HEK293 (cell line): ENCODE measurements around the gene CCDC120.
A peak's percentile ranks its signal among the peaks of the same experiment; 100 is the strongest.

Experiments used
- BCL11A ChIP-seq: fragments of 450-650 bp; formaldehyde crosslinking; IDR thresholded peaks from 2 replicates; pipeline ENCODE4 v1.5.1; 2016; ENCODE audit warnings: low read depth, missing biosample characterization, missing genetic modification characterization
- GLIS2 ChIP-seq: fragments of 450-650 bp; formaldehyde crosslinking; IDR thresholded peaks from 2 replicates; pipeline ENCODE4 v1.5.1; 2016; ENCODE audit warnings: missing biosample characterization, missing genetic modification characterization
- KLF10 ChIP-seq: fragments of 450-650 bp; IDR thresholded peaks from 2 replicates; pipeline ENCODE4 v1.5.1; 2018; ENCODE audit warnings: missing biosample characterization, mild to moderate bottlenecking, missing genetic modification characterization
- KLF9 ChIP-seq: fragments of 450-650 bp; formaldehyde crosslinking; IDR thresholded peaks from 2 replicates; pipeline ENCODE4 v1.5.1; 2016; ENCODE audit warnings: missing biosample characterization, missing genetic modification characterization, low read depth
- OSR2 ChIP-seq: fragments of 450-650 bp; formaldehyde crosslinking; IDR thresholded peaks from 2 replicates; pipeline ENCODE4 v1.5.1; 2016; ENCODE audit warnings: missing biosample characterization, missing genetic modification characterization
- REPIN1 ChIP-seq: fragments of 450-650 bp; formaldehyde crosslinking; IDR thresholded peaks from 2 replicates; pipeline ENCODE4 v1.5.1; 2017; ENCODE audit warnings: missing biosample characterization, missing genetic modification characterization, low read depth
- SP2 ChIP-seq: fragments of 450-650 bp; formaldehyde crosslinking; IDR thresholded peaks from 2 replicates; pipeline ENCODE4 v1.5.1; 2016; ENCODE audit warnings: missing biosample characterization, missing genetic modification characterization
- ZBTB17 ChIP-seq: fragments of 450-650 bp; formaldehyde crosslinking; IDR thresholded peaks from 2 replicates; pipeline ENCODE4 v1.5.1; 2016; ENCODE audit warnings: missing biosample characterization, missing genetic modification characterization
- ZFP69B ChIP-seq: fragments of 450-650 bp; formaldehyde crosslinking; IDR thresholded peaks from 2 replicates; pipeline ENCODE4 v1.5.1; 2016; ENCODE audit warnings: missing biosample characterization, missing genetic modification characterization
- ZIC2 ChIP-seq: fragments of 450-650 bp; formaldehyde crosslinking; IDR thresholded peaks from 2 replicates; pipeline ENCODE4 v1.5.1; 2016; ENCODE audit warnings: missing biosample characterization, missing genetic modification characterization
- ZNF184 ChIP-seq: fragments of 450-650 bp; IDR thresholded peaks from 2 replicates; pipeline ENCODE4 v1.5.1; 2018; ENCODE audit warnings: missing biosample characterization, mild to moderate bottlenecking, missing genetic modification characterization
- ZNF202 ChIP-seq: fragments of 450-650 bp; formaldehyde crosslinking; IDR thresholded peaks from 2 replicates; pipeline ENCODE4 v1.5.1; 2016; ENCODE audit warnings: missing biosample characterization, missing genetic modification characterization, borderline replicate concordance
- ZNF223 ChIP-seq: fragments of 450-650 bp; formaldehyde crosslinking; IDR thresholded peaks from 2 replicates; pipeline ENCODE4 v1.5.1; 2016; ENCODE audit warnings: missing biosample characterization, missing genetic modification characterization
- ZNF239 ChIP-seq: fragments of 450-650 bp; formaldehyde crosslinking; IDR thresholded peaks from 2 replicates; pipeline ENCODE4 v1.5.1; 2016; ENCODE audit warnings: missing biosample characterization, missing genetic modification characterization
- ZNF248 ChIP-seq: fragments of 450-650 bp; formaldehyde crosslinking; IDR thresholded peaks from 2 replicates; pipeline ENCODE4 v1.5.1; 2017; ENCODE audit warnings: missing biosample characterization, missing genetic modification characterization
- ZNF274 ChIP-seq, 2 experiments: fragments of 200-500 bp in 1 of 2; fragments of 450-650 bp in 1 of 2; sonication (Bioruptor generic) in 1 of 2; formaldehyde crosslinking in 1 of 2; IDR thresholded peaks; 2 replicates each; pipeline versions ENCODE4 v1.5.1 to v1.6.1; 2014 to 2016; ENCODE audit warnings: borderline replicate concordance in 1 of 2, inconsistent platforms in 1 of 2, low read length in 1 of 2, missing biosample characterization in 1 of 2, missing genetic modification characterization in 1 of 2
- ZNF335 ChIP-seq: fragments of 450-650 bp; formaldehyde crosslinking; conservative IDR thresholded peaks from 2 replicates; pipeline ENCODE4 v1.5.1; 2016; ENCODE audit warnings: missing biosample characterization, missing genetic modification characterization
- ZNF354C ChIP-seq: fragments of 450-650 bp; formaldehyde crosslinking; IDR thresholded peaks from 2 replicates; pipeline ENCODE4 v1.5.1; 2016; ENCODE audit warnings: missing biosample characterization, missing genetic modification characterization, low read depth, borderline replicate concordance
- ZNF404 ChIP-seq: fragments of 450-650 bp; formaldehyde crosslinking; IDR thresholded peaks from 2 replicates; pipeline ENCODE4 v1.5.1; 2017; ENCODE audit warnings: missing biosample characterization, missing genetic modification characterization
- ZNF423 ChIP-seq: fragments of 450-650 bp; formaldehyde crosslinking; IDR thresholded peaks from 2 replicates; pipeline ENCODE4 v1.5.1; 2016; ENCODE audit warnings: missing biosample characterization, missing genetic modification characterization
- ZNF510 ChIP-seq: fragments of 450-650 bp; formaldehyde crosslinking; IDR thresholded peaks from 2 replicates; pipeline ENCODE4 v1.5.1; 2018; ENCODE audit warnings: mild to moderate bottlenecking, missing genetic modification characterization, missing biosample characterization; ENCODE audit not compliant: insufficient replicate concordance
- ZNF529 ChIP-seq: fragments of 450-650 bp; formaldehyde crosslinking; IDR thresholded peaks from 2 replicates; pipeline ENCODE4 v1.5.1; 2017; ENCODE audit warnings: missing genetic modification characterization, missing biosample characterization; ENCODE audit not compliant: insufficient replicate concordance
- ZNF707 ChIP-seq: fragments of 450-650 bp; formaldehyde crosslinking; IDR thresholded peaks from 2 replicates; pipeline ENCODE4 v1.5.1; 2016; ENCODE audit warnings: missing biosample characterization, missing genetic modification characterization
- ZNF785 ChIP-seq: fragments of 450-650 bp; formaldehyde crosslinking; IDR thresholded peaks from 2 replicates; pipeline ENCODE4 v1.5.1; 2016; ENCODE audit warnings: missing biosample characterization, missing genetic modification characterization
- ZNF791 ChIP-seq: fragments of 450-650 bp; formaldehyde crosslinking; IDR thresholded peaks from 2 replicates; pipeline ENCODE4 v1.5.1; 2016; ENCODE audit warnings: missing biosample characterization, missing genetic modification characterization
- ZXDB ChIP-seq: fragments of 450-650 bp; formaldehyde crosslinking; IDR thresholded peaks from 2 replicates; pipeline ENCODE4 v1.5.1; 2016; ENCODE audit warnings: missing biosample characterization, missing genetic modification characterization
- TF ChIP-seq, protein P1 (sequence below): fragments of 450-650 bp; IDR thresholded peaks from 2 replicates; pipeline ENCODE4 v1.5.1; 2018; ENCODE audit warnings: missing biosample characterization, missing genetic modification characterization
- TF ChIP-seq, protein P2 (sequence below): fragments of 450-650 bp; formaldehyde crosslinking; IDR thresholded peaks from 2 replicates; pipeline ENCODE4 v1.5.1; 2016; ENCODE audit warnings: missing biosample characterization, missing genetic modification characterization
- TF ChIP-seq, protein P3 (sequence below): fragments of 450-650 bp; formaldehyde crosslinking; optimal IDR thresholded peaks from 2 replicates; pipeline ENCODE3; 2016; ENCODE audit warnings: missing biosample characterization, mild to moderate bottlenecking, missing genetic modification characterization
- TF ChIP-seq, protein P4 (sequence below): fragments of 450-650 bp; formaldehyde crosslinking; IDR thresholded peaks from 2 replicates; pipeline ENCODE4 v1.5.1; 2016; ENCODE audit warnings: missing biosample characterization, missing genetic modification characterization, low read depth

The CCDC120 gene

DNA sequence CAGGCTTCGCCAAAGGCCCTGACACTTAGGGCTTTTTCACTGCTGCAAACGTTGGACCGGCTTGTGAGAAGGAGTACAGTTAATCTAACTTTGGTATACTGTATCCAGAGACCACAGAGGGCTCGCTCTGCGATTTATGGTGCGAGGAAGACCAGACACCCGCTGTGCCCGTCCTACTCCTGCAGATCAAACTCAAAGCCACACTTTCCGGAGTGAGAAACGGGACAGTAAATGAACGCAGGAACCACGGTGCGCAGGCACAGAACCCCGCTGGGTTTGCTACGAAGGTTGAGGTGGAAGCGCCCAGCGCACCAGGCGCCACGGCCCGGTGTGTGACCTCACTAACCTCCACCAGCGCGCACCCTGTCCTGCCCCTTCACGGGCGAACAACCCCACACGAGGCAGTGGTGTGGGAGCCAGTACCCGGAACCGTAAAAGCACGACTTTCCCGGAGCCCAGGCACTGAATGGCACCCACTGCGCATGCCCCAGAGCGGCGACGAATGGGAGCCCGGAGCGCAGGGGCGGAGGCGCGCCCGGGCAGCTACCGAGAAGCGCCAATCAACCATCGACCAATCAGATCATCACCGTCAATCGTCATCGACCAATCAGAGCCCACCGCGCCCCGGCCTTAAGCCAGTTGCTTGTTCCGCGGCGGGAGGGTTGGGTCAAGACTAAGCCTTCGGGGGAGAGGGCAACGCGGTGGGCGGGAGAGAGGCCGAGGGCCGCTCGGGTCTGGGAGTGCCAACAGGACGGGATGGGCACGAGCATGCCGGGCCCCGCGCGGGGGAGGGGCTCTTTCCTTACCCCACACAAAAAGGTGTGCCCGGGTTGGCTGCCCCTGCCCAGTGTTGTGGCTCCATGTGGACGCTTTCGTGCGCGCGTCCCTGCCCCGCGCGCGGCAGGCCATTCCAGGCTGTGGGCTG is 42.2 kb downstream of the CCDC120 start (continued):
- TF ChIP-seq SP2 = peak; percentile 99
- TF ChIP-seq ZFP69B (tag by site-specific recombination) = no peak
- no peak for TF ChIP-seq ZNF791 (tag by site-specific recombination)
- peak; percentile 42; the same call in 1 of the 2 replicates for TF ChIP-seq OSR2 (tag by site-specific recombination)
- TF ChIP-seq, protein P1, sequence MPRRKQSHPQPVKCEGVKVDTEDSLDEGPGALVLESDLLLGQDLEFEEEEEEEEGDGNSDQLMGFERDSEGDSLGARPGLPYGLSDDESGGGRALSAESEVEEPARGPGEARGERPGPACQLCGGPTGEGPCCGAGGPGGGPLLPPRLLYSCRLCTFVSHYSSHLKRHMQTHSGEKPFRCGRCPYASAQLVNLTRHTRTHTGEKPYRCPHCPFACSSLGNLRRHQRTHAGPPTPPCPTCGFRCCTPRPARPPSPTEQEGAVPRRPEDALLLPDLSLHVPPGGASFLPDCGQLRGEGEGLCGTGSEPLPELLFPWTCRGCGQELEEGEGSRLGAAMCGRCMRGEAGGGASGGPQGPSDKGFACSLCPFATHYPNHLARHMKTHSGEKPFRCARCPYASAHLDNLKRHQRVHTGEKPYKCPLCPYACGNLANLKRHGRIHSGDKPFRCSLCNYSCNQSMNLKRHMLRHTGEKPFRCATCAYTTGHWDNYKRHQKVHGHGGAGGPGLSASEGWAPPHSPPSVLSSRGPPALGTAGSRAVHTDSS (tag by site-specific recombination) = no peak
- TF ChIP-seq ZXDB (tag by site-specific recombination) = peak; percentile 53; the same call in 1 of the 2 replicates
- no peak; the same call in 1 of the 2 replicates for TF ChIP-seq ZNF423 (tag by site-specific recombination)
- TF ChIP-seq ZNF274 (IDR thresholded peaks at IDR 0.05; ENCODE audit: low read length) = no peak
- TF ChIP-seq ZNF274 (tag by site-specific recombination; IDR thresholded peaks at IDR 0.05; ENCODE audit: borderline replicate concordance) = no peak
- TF ChIP-seq ZBTB17 (tag by site-specific recombination) = 0 out of 2 replicates have a peak, but pooled peaks have one; percentile 21
- TF ChIP-seq ZNF510 (tag by site-specific recombination) = no peak
- TF ChIP-seq REPIN1 = no peak
- TF ChIP-seq ZNF785 = no peak
- peak; percentile 67; the same call in 1 of the 2 replicates for TF ChIP-seq KLF10 (tag by site-specific recombination)
- peak; percentile 87 for TF ChIP-seq GLIS2 (tag by site-specific recombination)
- TF ChIP-seq ZNF239 (tag by site-specific recombination) = no peak
- TF ChIP-seq, protein P2, sequence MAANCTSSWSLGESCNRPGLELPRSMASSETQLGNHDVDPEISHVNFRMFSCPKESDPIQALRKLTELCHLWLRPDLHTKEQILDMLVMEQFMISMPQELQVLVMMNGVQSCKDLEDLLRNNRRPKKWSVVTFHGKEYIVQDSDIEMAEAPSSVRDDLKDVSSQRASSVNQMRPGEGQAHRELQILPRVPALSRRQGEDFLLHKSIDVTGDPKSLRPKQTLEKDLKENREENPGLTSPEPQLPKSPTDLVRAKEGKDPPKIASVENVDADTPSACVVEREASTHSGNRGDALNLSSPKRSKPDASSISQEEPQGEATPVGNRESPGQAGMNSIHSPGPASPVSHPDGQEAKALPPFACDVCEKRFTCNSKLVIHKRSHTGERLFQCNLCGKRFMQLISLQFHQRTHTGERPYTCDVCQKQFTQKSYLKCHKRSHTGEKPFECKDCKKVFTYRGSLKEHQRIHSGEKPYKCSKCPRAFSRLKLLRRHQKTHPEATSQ = no peak
- TF ChIP-seq BCL11A = 0 out of 2 replicates have a peak, but pooled peaks have one; percentile 20
- no peak for TF ChIP-seq ZNF529 (tag by site-specific recombination)
- TF ChIP-seq ZNF335 (tag by site-specific recombination) = peak; percentile 69
- peak; percentile 65 for TF ChIP-seq ZIC2
- no peak for TF ChIP-seq ZNF354C (tag by site-specific recombination)
- no peak for TF ChIP-seq ZNF707 (tag by site-specific recombination)
- no peak for TF ChIP-seq ZNF404 (tag by site-specific recombination)
- TF ChIP-seq ZNF202 (tag by site-specific recombination) = no peak
- TF ChIP-seq ZNF223 = no peak
- TF ChIP-seq ZNF184 (tag by site-specific recombination) = no peak
- TF ChIP-seq ZNF248 (tag by site-specific recombination) = no peak
- TF ChIP-seq, protein P3, sequence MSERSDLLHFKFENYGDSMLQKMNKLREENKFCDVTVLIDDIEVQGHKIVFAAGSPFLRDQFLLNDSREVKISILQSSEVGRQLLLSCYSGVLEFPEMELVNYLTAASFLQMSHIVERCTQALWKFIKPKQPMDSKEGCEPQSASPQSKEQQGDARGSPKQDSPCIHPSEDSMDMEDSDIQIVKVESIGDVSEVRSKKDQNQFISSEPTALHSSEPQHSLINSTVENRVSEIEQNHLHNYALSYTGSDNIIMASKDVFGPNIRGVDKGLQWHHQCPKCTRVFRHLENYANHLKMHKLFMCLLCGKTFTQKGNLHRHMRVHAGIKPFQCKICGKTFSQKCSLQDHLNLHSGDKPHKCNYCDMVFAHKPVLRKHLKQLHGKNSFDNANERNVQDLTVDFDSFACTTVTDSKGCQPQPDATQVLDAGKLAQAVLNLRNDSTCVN (tag by site-specific recombination) = peak; percentile 88
- TF ChIP-seq, protein P4, sequence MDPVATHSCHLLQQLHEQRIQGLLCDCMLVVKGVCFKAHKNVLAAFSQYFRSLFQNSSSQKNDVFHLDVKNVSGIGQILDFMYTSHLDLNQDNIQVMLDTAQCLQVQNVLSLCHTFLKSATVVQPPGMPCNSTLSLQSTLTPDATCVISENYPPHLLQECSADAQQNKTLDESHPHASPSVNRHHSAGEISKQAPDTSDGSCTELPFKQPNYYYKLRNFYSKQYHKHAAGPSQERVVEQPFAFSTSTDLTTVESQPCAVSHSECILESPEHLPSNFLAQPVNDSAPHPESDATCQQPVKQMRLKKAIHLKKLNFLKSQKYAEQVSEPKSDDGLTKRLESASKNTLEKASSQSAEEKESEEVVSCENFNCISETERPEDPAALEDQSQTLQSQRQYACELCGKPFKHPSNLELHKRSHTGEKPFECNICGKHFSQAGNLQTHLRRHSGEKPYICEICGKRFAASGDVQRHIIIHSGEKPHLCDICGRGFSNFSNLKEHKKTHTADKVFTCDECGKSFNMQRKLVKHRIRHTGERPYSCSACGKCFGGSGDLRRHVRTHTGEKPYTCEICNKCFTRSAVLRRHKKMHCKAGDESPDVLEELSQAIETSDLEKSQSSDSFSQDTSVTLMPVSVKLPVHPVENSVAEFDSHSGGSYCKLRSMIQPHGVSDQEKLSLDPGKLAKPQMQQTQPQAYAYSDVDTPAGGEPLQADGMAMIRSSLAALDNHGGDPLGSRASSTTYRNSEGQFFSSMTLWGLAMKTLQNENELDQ (tag by site-specific recombination) = no peak
- peak; percentile 62; the same call in 1 of the 2 replicates for TF ChIP-seq KLF9 (tag by site-specific recombination)
